Smooth muscle cell (in vitro differentiated cells): Measurements from ENCODE around the gene ULK3. TPM values are rescaled to one million over a fixed set of nuclear protein-coding genes. Genes with fewer than 3 reads are reported as not detected.

Experiments used
- DNase-seq: peaks from one replicate; lab custom pipeline; 2025; ENCODE audit not compliant: unreplicated experiment; lab: John Stamatoyannopoulos, UW
- H2AFZ ChIP-seq: fragments of 200-600 bp; sonication (generic); 2 replicates; pipeline ENCODE4 v1.6.0; 2016; ENCODE audit warnings: antibody characterized with exemption, low read depth, mild to moderate bottlenecking
- H3F3A ChIP-seq: fragments of 200-600 bp; sonication (generic); 2 replicates; pipeline ENCODE4 v1.6.0; 2017; ENCODE audit warnings: antibody characterized with exemption, low read depth
- H3K27ac ChIP-seq: fragments of 200-600 bp; sonication (generic); 2 replicates; pipeline ENCODE4 v1.5.1; 2016; ENCODE audit warnings: low read depth, mild to moderate bottlenecking
- H3K27me3 ChIP-seq: fragments of 200-600 bp; sonication (generic); 2 replicates; pipeline ENCODE4 v1.6.1; 2016; ENCODE audit warnings: low read depth, mild to moderate bottlenecking
- H3K36me3 ChIP-seq: fragments of 200-600 bp; sonication (generic); 2 replicates; pipeline ENCODE4 v1.5.1; 2016; ENCODE audit warnings: low read depth
- H3K4me1 ChIP-seq: fragments of 200-600 bp; sonication (generic); 2 replicates; pipeline ENCODE4 v1.5.1; 2016; ENCODE audit warnings: low read depth
- H3K4me2 ChIP-seq: fragments of 200-600 bp; sonication (generic); 2 replicates; pipeline ENCODE4 v1.6.0; 2016; ENCODE audit warnings: mild to moderate bottlenecking
- H3K4me3 ChIP-seq: fragments of 200-600 bp; sonication (generic); 2 replicates; pipeline ENCODE4 v1.5.1; 2016; ENCODE audit warnings: mild to moderate bottlenecking
- H3K79me2 ChIP-seq: fragments of 200-600 bp; sonication (generic); 2 replicates; pipeline ENCODE4 v1.6.0; 2016; ENCODE audit warnings: low read depth, mild to moderate bottlenecking
- H3K9ac ChIP-seq: fragments of 200-600 bp; sonication (generic); 2 replicates; pipeline ENCODE4 v1.6.0; 2016; ENCODE audit warnings: low read depth
- H3K9me3 ChIP-seq: fragments of 200-600 bp; sonication (generic); replicated peaks from 2 replicates; pipeline ENCODE4 v1.5.1; 2016; ENCODE audit warnings: low read depth
- H4K20me1 ChIP-seq: fragments of 200-600 bp; sonication (generic); 2 replicates; pipeline ENCODE4 v1.6.0; 2016; ENCODE audit warnings: low read depth
- WGBS: methylation state at CpG from one replicate; pipeline ENCODE4 v1.1.7; 2016; ENCODE audit warnings: low lambda C conversion rate; 5-methylcytosine and 5-hydroxymethylcytosine counted together
- polyA plus RNA-seq: library from polyadenylated mRNA; unstranded; fragments of >200 nt; fragmentation: Nextera tagmentation; extraction: Ambion mirVana; gene quantifications from 2 replicates; pipeline ENCODE4 v1.2.1, GENCODE V29; 2016
- total RNA-seq: library from RNA; depleted of rRNA; stranded (reverse); fragments of >200 nt; gene quantifications from 2 replicates; pipeline ENCODE4 v1.2.3, GENCODE V29; 2014
- TF ChIP-seq, protein P1 (sequence below): fragments of 200-600 bp; sonication (generic); IDR thresholded peaks from 2 replicates; pipeline ENCODE4 v1.5.1; 2017; ENCODE audit warnings: borderline replicate concordance, mild to moderate bottlenecking, antibody characterized with exemption; ENCODE audit not compliant: insufficient read depth, poor library complexity, severe bottlenecking

The ULK3 gene
- total and polyA plus RNA-seq, 2 experiments from 2014 or later = 14.2 to 20.8 TPM

DNA sequence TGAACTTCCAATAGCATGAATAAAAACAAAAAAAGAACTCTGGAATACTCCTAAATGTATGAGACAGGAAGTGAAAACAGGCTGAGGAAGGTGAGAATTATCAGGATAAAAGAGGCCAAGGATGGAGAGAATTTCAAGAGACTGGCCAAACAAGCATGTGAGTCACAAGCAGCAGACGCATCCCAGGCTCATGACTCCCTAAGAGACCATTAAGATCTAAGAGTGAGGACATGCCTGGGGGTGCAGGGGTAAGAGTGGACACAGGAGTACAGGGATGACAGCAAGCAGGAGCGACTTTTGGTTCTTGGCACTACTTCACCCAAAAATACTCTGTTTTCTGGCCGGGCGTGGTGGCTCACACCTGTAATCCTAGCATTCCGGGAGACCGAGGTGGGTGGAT is 23.1 kb upstream of the ULK3 start:
- Histone ChIP-seq H3K27ac (peak overlapping the region; percentile 80), H3K9ac (peak overlapping the region; percentile 28), H3K4me2 (peak overlapping the region; percentile 44), H3K36me3 (no peaks in the 10 kb centered on the region), H3K4me3 (no peak overlapping the region), H2AFZ (no peak overlapping the region), H3K9me3 (no peaks in the 10 kb centered on the region), H3F3A (no peaks in the 10 kb centered on the region), H3K27me3 (no peaks in the 10 kb centered on the region), H4K20me1 (peaks cover 84% of the 10 kb centered on the region), H3K79me2 (peaks cover 67% of the 10 kb centered on the region), H3K4me1 (no peaks in the 10 kb centered on the region)
- no peak for DNase-seq
- WGBS = 67% methylated on average over 6 of the region's 6 CpGs
- TF ChIP-seq, protein P1, sequence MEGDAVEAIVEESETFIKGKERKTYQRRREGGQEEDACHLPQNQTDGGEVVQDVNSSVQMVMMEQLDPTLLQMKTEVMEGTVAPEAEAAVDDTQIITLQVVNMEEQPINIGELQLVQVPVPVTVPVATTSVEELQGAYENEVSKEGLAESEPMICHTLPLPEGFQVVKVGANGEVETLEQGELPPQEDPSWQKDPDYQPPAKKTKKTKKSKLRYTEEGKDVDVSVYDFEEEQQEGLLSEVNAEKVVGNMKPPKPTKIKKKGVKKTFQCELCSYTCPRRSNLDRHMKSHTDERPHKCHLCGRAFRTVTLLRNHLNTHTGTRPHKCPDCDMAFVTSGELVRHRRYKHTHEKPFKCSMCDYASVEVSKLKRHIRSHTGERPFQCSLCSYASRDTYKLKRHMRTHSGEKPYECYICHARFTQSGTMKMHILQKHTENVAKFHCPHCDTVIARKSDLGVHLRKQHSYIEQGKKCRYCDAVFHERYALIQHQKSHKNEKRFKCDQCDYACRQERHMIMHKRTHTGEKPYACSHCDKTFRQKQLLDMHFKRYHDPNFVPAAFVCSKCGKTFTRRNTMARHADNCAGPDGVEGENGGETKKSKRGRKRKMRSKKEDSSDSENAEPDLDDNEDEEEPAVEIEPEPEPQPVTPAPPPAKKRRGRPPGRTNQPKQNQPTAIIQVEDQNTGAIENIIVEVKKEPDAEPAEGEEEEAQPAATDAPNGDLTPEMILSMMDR = no peak

DNA sequence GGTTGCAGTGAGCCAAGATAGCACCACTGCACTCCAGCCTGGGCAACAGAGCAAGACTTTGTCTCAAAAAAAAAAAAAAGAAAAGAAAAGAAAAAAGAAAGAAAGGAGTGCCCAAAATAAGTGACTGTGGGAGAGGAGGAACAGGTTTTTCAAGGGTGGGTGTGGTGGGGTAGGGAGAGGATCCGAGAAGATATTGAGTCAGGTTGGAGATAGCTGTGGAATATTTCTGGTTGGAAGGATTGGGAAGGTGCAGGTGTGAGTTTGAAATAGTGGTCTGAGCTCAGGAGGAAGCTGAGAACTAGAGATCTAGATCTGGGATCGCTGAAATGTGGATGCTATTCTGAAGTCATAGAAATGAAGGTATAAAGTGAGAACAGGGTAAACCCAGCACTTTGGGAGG is 22.4 kb upstream of the ULK3 start:
- H3K4me3 ChIP-seq = no peak overlapping the region
- no peak for DNase-seq
- peak overlapping the region; percentile 80 for H3K27ac ChIP-seq
- peaks cover 67% of the 10 kb centered on the region for H3K79me2 ChIP-seq
- H3K4me2 ChIP-seq = no peak overlapping the region
- TF ChIP-seq, protein P1 = no peak
- H3F3A ChIP-seq = no peaks in the 10 kb centered on the region
- no peaks in the 10 kb centered on the region for H3K4me1 ChIP-seq
- 80% methylated on average over 2 of the region's 2 CpGs for WGBS
- no peak overlapping the region for H2AFZ ChIP-seq
- H4K20me1 ChIP-seq = peaks cover 83% of the 10 kb centered on the region
- no peaks in the 10 kb centered on the region for H3K36me3 ChIP-seq
- H3K27me3 ChIP-seq = no peaks in the 10 kb centered on the region
- H3K9me3 ChIP-seq = no peaks in the 10 kb centered on the region
- H3K9ac ChIP-seq = no peak overlapping the region

DNA sequence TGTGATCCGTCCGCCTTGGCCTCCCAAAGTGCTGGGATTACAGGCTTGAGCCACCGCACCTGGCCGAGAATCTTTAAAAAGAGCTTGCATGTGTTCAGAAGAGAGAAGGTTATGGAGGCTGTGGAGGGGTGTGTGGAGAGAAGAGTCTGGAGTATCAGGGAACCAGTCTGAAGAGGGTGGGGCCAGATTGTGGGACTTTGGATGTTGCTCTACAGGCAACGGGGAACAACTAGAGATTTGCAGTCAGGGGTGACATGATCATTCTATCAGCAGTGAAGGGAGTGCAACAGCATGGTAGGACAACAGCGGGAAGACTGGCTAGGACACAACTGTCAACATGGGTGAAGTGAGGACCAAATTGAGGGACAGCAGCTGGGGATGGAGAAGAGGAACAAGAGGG is 21.3 kb upstream of the ULK3 start:
- DNase-seq = no peak
- TF ChIP-seq, protein P1 = no peak
- Histone ChIP-seq H3F3A (no peaks in the 10 kb centered on the region), H3K9me3 (no peaks in the 10 kb centered on the region), H3K4me3 (no peak overlapping the region), H3K4me1 (no peaks in the 10 kb centered on the region), H3K27ac (peak overlapping the region; percentile 8), H2AFZ (no peak overlapping the region), H4K20me1 (peaks cover 83% of the 10 kb centered on the region), H3K36me3 (no peaks in the 10 kb centered on the region), H3K27me3 (no peaks in the 10 kb centered on the region), H3K4me2 (no peak overlapping the region), H3K79me2 (peaks cover 65% of the 10 kb centered on the region), H3K9ac (no peak overlapping the region)
- WGBS = 92% methylated on average over 6 of the region's 6 CpGs

DNA sequence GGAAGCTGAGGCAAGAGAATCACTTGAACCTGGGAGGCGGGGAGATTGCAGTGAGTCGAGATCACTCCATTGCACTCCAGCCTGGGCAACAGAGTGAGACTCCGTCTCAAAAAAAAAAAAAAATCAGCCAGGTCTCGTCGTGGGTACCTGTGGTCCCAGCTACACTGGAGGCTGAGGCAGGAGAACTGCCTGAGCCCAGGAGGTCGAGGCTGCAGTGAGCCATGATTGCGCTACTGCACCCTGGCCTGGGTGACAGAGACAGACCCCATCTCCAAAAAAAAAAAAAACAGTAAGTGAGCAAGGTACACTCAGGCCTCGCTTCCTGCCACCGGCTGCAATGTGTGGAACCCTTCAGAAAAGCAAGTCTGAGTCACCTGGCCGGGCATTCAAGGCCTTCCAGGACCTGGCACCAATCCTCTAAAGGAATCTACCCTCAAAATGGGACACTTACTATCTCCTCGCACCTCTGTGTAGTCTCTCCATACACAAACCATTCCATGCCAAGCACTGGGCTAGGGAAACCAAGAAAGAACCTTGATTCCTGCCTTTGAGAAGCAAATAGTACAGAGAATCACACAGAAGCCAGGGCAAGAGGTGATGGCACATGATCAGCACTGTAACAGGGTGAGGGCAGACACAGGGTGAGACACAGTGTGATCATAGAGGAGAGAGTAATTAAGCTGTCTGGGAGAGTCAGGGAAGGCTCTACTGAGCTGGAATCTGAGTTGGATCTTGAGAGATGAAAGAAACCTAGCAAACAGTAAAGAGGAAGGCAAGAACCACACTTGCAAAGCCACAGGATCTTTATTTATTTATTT is 20.5 kb upstream of the ULK3 start:
- Histone ChIP-seq H3K36me3 (no peaks in the 10 kb centered on the region), H3K79me2 (peaks cover 62% of the 10 kb centered on the region), H3K27me3 (no peaks in the 10 kb centered on the region), H4K20me1 (peaks cover 83% of the 10 kb centered on the region), H3K4me3 (no peak overlapping the region), H3K4me2 (no peak overlapping the region), H3K9ac (no peak overlapping the region), H3K27ac (peak overlapping the region; percentile 55), H3F3A (no peaks in the 10 kb centered on the region), H3K9me3 (no peaks in the 10 kb centered on the region), H3K4me1 (no peaks in the 10 kb centered on the region), H2AFZ (no peak overlapping the region)
- TF ChIP-seq, protein P1 = no peak
- no peak for DNase-seq
- WGBS = 84% methylated on average over 11 of the region's 11 CpGs
